HG02852 (cell line): Measurements from ENCODE around the gene POU2AF2.
"Not testable (repeated sequence)": the region's sequence is repeated elsewhere in the genome, so short reads cannot be mapped to it uniquely, and the experiment has no call there.

Experiments
- ATAC-seq: cut with Tn5 transposase; IDR thresholded peaks from one replicate; pipeline ENCODE4 v1.9.1; 2021; ENCODE audit warnings: mild to moderate bottlenecking, moderate library complexity; ENCODE audit not compliant: unreplicated experiment

POU2AF2 gene

GRCh38 chr11:111245425-111245824, at the start of gene POU2AF2:
Gene POU2AF2, plus strand, starts transcription at chr11:111245725. Its CDS starts 129 bp downstream, at chr11:111245854.
- no peak for ATAC-seq

GRCh38 chr11:111200010-111200534, 45.5 kb upstream of the POU2AF2 start:
- ATAC-seq, result no peak

- ATAC-seq, result no peak
These were observed 41.3 kb upstream of the POU2AF2 start for GRCh38 chr11:111204211-111204610.

GRCh38 chr11:111205632-111206385, 39.7 kb upstream of the POU2AF2 start:
- no peak for ATAC-seq

- ATAC-seq, result no peak
These were observed 39.1 kb upstream of the POU2AF2 start for GRCh38 chr11:111206472-111206871.

- ATAC-seq, result no peak
These were observed 38.3 kb upstream of the POU2AF2 start for GRCh38 chr11:111207213-111207612.

GRCh38 chr11:111209543-111210355, 35.8 kb upstream of the POU2AF2 start:
- ATAC-seq, result no peak

GRCh38 chr11:111213256-111213655, 32.3 kb upstream of the POU2AF2 start:
- ATAC-seq, result no peak

- ATAC-seq, result no peak
These were observed 24.8 kb upstream of the POU2AF2 start for GRCh38 chr11:111220721-111221120.

GRCh38 chr11:111221208-111221607, 24.3 kb upstream of the POU2AF2 start:
- no peak for ATAC-seq

GRCh38 chr11:111221936-111222335, 23.6 kb upstream of the POU2AF2 start:
- ATAC-seq, result not testable (repeated sequence)

GRCh38 chr11:111222821-111223455, 22.6 kb upstream of the POU2AF2 start:
- ATAC-seq, result not testable (repeated sequence)

- no peak for ATAC-seq
These were observed 19.6 kb upstream of the POU2AF2 start for GRCh38 chr11:111225881-111226280.

GRCh38 chr11:111229604-111230003, 15.9 kb upstream of the POU2AF2 start:
- ATAC-seq, result no peak

GRCh38 chr11:111230122-111230465, 15.4 kb upstream of the POU2AF2 start:
- peak; percentile 22 for ATAC-seq

GRCh38 chr11:111231836-111232235, 13.7 kb upstream of the POU2AF2 start:
- ATAC-seq, result no peak

- no peak for ATAC-seq
These were observed 9.1 kb upstream of the POU2AF2 start for GRCh38 chr11:111236383-111236782.

- no peak for ATAC-seq
These were observed 7.6 kb upstream of the POU2AF2 start for GRCh38 chr11:111237926-111238325.

- ATAC-seq, result no peak
These were observed 1.4 kb downstream of the POU2AF2 start for GRCh38 chr11:111246956-111247355.

GRCh38 chr11:111250936-111251335, 5.4 kb downstream of the POU2AF2 start:
- ATAC-seq, result no peak

GRCh38 chr11:111253131-111253530, 7.6 kb downstream of the POU2AF2 start:
- ATAC-seq, result no peak
